GM19351 (cell line): ENCODE data around the gene ARHGAP10.

Experiments
- ATAC-seq: cut with Tn5 transposase; IDR thresholded peaks from one replicate; pipeline ENCODE4 v1.9.1; 2021; ENCODE audit warnings: mild to moderate bottlenecking, moderate library complexity; ENCODE audit not compliant: unreplicated experiment

The ARHGAP10 gene, protein sequence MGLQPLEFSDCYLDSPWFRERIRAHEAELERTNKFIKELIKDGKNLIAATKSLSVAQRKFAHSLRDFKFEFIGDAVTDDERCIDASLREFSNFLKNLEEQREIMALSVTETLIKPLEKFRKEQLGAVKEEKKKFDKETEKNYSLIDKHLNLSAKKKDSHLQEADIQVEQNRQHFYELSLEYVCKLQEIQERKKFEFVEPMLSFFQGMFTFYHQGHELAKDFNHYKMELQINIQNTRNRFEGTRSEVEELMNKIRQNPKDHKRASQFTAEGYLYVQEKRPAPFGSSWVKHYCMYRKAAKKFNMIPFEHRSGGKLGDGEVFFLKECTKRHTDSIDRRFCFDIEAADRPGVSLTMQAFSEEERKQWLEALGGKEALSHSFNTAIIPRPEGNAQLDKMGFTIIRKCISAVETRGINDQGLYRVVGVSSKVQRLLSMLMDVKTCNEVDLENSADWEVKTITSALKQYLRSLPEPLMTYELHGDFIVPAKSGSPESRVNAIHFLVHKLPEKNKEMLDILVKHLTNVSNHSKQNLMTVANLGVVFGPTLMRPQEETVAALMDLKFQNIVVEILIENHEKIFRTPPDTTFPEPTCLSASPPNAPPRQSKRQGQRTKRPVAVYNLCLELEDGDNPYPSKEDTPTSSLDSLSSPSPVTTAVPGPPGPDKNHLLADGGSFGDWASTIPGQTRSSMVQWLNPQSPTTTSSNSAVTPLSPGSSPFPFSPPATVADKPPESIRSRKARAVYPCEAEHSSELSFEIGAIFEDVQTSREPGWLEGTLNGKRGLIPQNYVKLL

GRCh38 chr4:147731580-147732517 is at the start of gene ARHGAP10:
Gene ARHGAP10 (plus strand): TSS chr4:147732088. CDS start chr4:147732302, 214 bp downstream.
- ATAC-seq, result peak; percentile 59

DNA sequence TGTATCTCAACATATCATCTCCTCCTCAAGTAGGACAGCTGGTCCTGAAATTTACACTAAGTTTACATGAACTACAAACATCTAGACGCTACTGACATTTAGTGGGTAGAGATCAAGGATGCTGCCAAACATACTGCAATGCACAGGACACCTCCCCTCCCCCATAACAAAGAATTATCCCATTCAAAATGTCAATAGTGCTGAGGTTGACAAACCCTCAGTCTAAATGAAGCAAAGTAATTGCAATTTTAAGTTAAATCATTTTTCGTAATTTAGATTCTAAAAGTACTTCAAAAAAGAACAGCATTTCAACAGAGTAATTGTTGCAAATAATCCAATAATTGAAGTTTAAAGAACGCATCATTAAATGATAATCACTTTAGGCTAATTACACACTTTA is 49.1 kb upstream of the ARHGAP10 start:
- no peak for ATAC-seq

GRCh38 chr4:147683188-147683591 is 48.7 kb upstream of the ARHGAP10 start:
- ATAC-seq, result no peak

DNA sequence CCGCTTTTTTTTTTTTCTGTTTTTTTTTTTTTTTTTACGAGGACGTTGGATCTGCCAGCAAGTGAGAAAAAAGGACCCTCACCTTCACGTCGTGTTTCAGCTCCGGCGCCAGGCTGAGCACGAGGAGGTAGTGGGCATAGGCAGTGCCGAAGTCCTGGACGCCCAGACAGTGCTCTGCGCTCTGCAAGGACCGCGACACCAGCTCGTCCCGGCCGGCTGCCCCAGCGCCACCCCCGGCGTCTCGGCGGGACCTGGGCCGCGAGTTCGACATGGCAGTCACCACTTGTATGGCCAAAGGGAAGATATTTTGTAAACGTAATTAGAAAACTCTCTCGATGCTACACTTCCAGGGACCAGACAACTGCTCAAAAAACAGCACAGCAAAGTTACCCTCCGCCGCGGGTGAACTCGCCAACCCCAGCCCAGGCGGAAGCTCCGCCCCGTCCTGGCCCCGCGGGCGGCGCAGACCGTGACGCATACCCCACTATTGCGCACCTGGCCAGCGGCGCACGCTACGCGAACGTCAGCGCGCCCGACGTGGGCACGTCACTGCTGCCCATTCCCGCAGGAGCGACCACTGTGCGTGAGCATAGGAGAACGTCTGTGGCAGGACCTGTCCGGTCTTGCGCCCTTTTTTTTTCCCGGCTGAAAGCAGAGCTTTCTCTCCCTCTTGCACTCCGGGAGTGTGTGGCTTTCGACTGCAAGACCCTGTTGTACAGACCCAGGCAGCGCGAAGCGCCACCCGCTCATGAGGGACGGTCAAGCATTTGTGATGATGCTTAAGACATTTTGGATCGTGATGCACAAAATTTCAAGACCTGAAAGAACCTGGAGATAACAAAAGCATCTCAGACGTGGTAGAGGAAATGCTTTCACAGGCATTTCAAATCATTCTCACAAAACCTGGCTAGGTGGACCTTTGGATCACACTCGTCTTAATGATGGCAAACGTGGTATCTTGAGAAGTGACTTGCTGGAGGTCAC is 47.9 kb upstream of the ARHGAP10 start, which contains the start of gene PRMT9:
Gene PRMT9, minus strand, starts transcription at position 447 of the 984 bp plus-strand sequence. Its CDS starts 176 bp downstream, at position 271.
- peak; percentile 98 for ATAC-seq

GRCh38 chr4:147689067-147689466 is 42.8 kb upstream of the ARHGAP10 start:
- ATAC-seq, result no peak

DNA sequence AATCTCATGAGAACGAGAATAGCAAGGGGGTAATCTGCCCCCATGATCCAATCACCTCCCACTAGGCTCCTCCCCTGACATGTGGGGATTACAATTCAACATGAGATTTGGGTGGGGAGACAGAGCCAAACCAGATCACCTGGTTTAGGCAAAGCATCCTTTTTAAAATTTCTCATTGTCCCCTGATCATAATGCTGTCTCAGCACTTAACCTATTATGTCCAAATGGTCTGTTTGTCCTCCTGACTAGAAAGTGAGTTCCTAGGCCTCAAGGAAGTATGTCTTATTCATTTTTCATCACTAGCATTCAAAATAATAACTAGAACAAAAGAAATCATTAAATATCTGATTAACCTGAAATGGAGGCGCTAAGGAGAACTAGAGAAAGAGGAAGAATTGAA is 40.1 kb upstream of the ARHGAP10 start:
- ATAC-seq, result no peak

GRCh38 chr4:147693218-147693617 is 38.7 kb upstream of the ARHGAP10 start:
- ATAC-seq, result no peak

DNA sequence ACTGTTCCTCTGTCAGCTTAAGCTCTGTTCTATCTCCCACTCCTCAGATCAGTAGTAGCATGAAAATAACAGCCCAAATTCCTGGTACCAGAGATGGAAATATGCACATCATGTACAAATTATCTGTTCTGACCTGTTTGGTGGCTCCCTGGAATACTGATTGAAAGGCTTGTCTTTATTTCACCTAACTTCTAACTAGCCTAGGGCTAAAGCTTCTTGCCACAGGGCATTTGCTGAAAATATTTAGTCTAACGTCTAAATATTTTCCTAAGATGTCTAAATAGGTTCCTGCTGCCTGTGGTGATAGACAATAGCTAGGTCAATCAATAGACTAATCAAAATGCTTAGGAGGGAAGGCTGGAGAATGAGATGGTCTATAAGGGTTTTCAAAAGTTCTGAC is 35.0 kb upstream of the ARHGAP10 start:
- ATAC-seq, result no peak

DNA sequence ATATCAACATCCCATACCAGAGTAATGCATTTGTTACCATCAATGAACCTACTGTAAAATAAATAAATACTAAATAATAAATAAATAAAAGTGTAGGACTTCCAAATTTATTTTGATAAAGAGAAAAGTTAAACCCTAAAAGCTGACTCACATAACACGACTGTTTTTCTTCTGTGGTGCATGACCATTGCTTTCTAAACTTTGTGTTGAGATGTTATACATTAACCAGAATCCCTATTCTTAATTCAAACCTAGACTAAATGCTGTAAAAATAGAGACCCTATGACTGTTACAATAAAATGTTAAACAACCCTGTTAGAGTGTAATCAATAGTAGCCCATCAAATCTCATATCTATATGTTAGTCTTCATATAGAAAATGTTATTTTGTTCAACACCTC is 27.0 kb upstream of the ARHGAP10 start:
- ATAC-seq, result no peak

GRCh38 chr4:147707892-147708672 is 23.8 kb upstream of the ARHGAP10 start:
- peak; percentile 83 for ATAC-seq

DNA sequence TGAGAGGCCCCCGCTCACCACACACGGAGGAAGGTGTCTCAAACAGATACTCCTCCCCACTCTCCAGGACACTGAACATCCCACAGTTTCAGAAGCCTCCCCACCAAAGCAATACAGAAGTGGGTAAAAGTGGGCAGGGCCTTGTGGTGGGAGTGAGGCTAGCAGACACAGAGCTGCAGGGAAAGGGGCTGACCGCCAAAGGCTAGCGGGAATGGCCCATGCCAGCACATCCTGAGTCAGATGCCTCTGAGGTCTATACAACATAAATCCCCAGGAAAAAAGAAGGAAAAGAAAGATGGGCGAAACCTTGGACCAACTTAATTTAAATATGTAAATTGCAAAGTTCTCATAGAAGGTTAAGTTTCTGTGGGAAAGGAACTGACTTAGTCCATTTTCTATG is 21.9 kb upstream of the ARHGAP10 start:
- ATAC-seq, result no peak

GRCh38 chr4:147714575-147715401 is 17.1 kb upstream of the ARHGAP10 start:
- ATAC-seq, result no peak

- peak; percentile 91 for ATAC-seq
These were observed 14.0 kb upstream of the ARHGAP10 start for GRCh38 chr4:147717878-147718277.

GRCh38 chr4:147723326-147723725 is 8.6 kb upstream of the ARHGAP10 start:
- ATAC-seq, result no peak

- ATAC-seq, result no peak
These were observed 7.3 kb upstream of the ARHGAP10 start for GRCh38 chr4:147724468-147725201.

DNA sequence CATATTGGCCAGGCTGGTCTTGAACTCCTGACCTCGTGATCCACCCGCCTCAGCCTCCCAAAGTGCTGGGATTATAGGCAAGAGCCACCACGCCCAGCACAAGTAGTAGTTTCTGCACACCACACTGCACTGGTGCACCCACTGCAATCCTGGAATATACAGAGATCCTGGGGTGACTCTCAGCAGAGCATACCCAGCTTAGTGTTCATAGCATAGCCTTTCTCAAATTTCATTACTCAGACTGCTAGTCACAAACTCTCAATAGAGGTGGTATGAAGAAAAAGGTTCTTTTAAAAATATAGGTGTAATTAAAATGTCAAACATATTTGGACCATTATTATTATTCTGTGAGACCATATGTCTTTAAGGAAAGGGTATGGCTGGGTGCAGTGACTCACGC is 6.2 kb upstream of the ARHGAP10 start:
- ATAC-seq, result no peak

- ATAC-seq, result no peak
These were observed 4.3 kb upstream of the ARHGAP10 start for GRCh38 chr4:147727476-147728028.
